ENCODE measurements around the gene KAT2B. TPM values are rescaled to one million over a fixed set of nuclear protein-coding genes. Genes with fewer than 3 reads are reported as not detected.

Gene KAT2B
- total RNA-seq, 1 donor: 15.9 TPM

DNA sequence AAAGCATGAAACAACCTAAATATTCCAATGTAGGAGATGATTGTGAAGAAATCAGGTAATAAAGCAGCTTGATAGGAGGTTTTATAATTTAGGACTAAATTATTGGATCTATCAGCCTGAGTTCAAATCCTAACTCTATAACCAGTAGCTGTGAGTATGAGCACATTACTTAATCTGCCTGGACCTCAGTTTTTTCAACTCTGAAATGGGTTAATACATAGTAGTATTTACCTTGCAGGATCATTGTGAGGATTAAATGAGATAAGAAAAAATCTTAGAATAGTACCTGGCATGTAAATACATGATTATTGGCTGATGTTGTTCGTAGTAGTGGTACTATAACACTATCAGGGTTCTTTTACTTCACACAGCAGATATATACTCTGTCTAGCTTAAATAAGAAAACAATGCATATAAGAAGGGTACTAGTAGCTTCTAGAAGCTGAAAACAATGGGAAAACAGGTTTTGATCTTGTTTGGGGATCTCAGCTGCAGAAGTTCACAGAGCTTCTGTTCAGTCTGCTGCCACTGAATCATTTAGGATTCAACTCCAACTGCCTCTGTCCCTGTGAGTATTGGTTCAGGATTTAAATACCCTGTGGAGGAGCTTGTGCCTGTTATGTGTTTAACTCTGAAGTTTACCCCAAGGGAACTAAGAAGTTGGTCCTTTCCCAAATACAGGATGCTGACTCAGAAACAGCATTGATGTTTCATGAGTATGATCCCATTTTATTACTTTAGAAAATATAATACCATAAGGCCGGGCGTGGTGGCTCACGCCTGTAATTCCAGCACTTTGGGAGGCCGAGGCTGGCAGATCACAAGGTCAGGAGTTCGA is 34.2 kb downstream of the KAT2B start:
- H3K4me3 ChIP-seq (ENCODE audit: insufficient read depth, low read length): no peak overlapping the region
- no peaks in the 10 kb centered on the region for H3K9me3 ChIP-seq (ENCODE audit: low read depth, low read length)
- TF ChIP-seq, protein P1, sequence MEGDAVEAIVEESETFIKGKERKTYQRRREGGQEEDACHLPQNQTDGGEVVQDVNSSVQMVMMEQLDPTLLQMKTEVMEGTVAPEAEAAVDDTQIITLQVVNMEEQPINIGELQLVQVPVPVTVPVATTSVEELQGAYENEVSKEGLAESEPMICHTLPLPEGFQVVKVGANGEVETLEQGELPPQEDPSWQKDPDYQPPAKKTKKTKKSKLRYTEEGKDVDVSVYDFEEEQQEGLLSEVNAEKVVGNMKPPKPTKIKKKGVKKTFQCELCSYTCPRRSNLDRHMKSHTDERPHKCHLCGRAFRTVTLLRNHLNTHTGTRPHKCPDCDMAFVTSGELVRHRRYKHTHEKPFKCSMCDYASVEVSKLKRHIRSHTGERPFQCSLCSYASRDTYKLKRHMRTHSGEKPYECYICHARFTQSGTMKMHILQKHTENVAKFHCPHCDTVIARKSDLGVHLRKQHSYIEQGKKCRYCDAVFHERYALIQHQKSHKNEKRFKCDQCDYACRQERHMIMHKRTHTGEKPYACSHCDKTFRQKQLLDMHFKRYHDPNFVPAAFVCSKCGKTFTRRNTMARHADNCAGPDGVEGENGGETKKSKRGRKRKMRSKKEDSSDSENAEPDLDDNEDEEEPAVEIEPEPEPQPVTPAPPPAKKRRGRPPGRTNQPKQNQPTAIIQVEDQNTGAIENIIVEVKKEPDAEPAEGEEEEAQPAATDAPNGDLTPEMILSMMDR (IDR thresholded peaks at IDR 0.05; ENCODE audit: extremely low read depth, low read depth, low read length): no peak
- no peak overlapping the region for H3K27ac ChIP-seq (ENCODE audit: low read depth, low read length)
- no peaks in the 10 kb centered on the region for H3K36me3 ChIP-seq (ENCODE audit: insufficient read depth, low read length)
- H4K20me1 ChIP-seq (ENCODE audit: insufficient read depth, low read length): no peaks in the 10 kb centered on the region
- H3K4me2 ChIP-seq (ENCODE audit: insufficient read depth, low read length): no peak overlapping the region
- no peaks in the 10 kb centered on the region for H3K4me1 ChIP-seq (ENCODE audit: insufficient read depth, low read length)
- H2AFZ ChIP-seq (ENCODE audit: low read length): no peak overlapping the region
- H3K79me2 ChIP-seq (ENCODE audit: insufficient read depth, low read length): no peaks in the 10 kb centered on the region
- H3K27me3 ChIP-seq (ENCODE audit: insufficient read depth, low read length): no peaks in the 10 kb centered on the region
- peak; percentile 57 for DNase-seq (ENCODE audit: insufficient read length, low spot score, missing footprints)

DNA sequence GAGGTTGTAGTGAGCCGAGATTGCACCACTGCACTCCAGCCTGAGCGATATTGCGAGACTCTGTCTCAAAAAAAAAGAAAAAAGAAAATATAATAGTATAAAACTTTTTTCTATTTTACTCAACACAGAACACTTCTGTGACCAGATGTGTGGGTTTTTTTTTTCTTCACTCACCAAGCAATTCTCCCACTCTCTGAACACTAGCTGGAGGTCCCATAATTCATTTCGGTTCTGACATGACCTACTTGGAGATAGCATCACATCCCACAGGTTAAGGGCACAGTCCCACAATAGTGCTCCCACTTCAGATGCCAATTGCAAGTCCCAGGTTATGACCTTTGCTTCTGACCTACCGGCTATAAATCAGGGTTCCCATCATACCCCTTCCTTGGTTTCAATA is 35.0 kb downstream of the KAT2B start:
- Histone ChIP-seq H3K36me3 (ENCODE audit: insufficient read depth, low read length) (no peaks in the 10 kb centered on the region), H4K20me1 (ENCODE audit: insufficient read depth, low read length) (no peaks in the 10 kb centered on the region), H3K27me3 (ENCODE audit: insufficient read depth, low read length) (no peaks in the 10 kb centered on the region), H3K27ac (ENCODE audit: low read depth, low read length) (no peak overlapping the region), H3K4me3 (ENCODE audit: insufficient read depth, low read length) (no peak overlapping the region), H2AFZ (ENCODE audit: low read length) (no peak overlapping the region), H3K9me3 (ENCODE audit: low read depth, low read length) (no peaks in the 10 kb centered on the region), H3K4me2 (ENCODE audit: insufficient read depth, low read length) (no peak overlapping the region), H3K4me1 (ENCODE audit: insufficient read depth, low read length) (no peaks in the 10 kb centered on the region), H3K79me2 (ENCODE audit: insufficient read depth, low read length) (no peaks in the 10 kb centered on the region)
- DNase-seq (ENCODE audit: insufficient read length, low spot score, missing footprints): no peak
- TF ChIP-seq, protein P1 (IDR thresholded peaks at IDR 0.05; ENCODE audit: extremely low read depth, low read depth, low read length): no peak

GRCh38 chr3:20076296-20076997 is 36.2 kb downstream of the KAT2B start:
- H3K9me3 ChIP-seq (ENCODE audit: low read depth, low read length): no peaks in the 10 kb centered on the region
- no peak overlapping the region for H3K4me2 ChIP-seq (ENCODE audit: insufficient read depth, low read length)
- H3K36me3 ChIP-seq (ENCODE audit: insufficient read depth, low read length): no peaks in the 10 kb centered on the region
- no peaks in the 10 kb centered on the region for H4K20me1 ChIP-seq (ENCODE audit: insufficient read depth, low read length)
- TF ChIP-seq, protein P1 (IDR thresholded peaks at IDR 0.05; ENCODE audit: extremely low read depth, low read depth, low read length): no peak
- H3K27ac ChIP-seq (ENCODE audit: low read depth, low read length): no peak overlapping the region
- H3K4me3 ChIP-seq (ENCODE audit: insufficient read depth, low read length): no peak overlapping the region
- H2AFZ ChIP-seq (ENCODE audit: low read length): no peak overlapping the region
- H3K27me3 ChIP-seq (ENCODE audit: insufficient read depth, low read length): no peaks in the 10 kb centered on the region
- H3K4me1 ChIP-seq (ENCODE audit: insufficient read depth, low read length): no peaks in the 10 kb centered on the region
- no peak for DNase-seq (ENCODE audit: insufficient read length, low spot score, missing footprints)
- no peaks in the 10 kb centered on the region for H3K79me2 ChIP-seq (ENCODE audit: insufficient read depth, low read length)

DNA sequence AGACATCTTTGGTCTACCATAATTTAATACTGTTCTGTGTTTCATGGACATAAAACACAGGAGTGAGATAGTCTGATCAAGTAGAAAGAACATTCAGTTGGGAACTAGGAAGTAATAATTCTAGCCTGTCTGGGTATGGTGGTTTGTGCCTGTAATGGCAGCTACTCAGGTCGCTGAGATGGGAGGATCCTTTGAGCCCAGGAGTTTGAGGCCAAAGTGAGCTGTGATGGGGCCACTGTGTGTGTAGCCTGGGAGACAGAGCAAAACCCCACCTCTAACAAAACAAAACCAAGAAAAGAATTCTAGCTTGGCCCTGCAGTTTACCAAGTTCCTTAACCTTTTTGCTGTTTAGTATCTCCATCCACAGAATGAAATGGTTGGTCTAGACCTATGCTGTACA is 36.8 kb downstream of the KAT2B start:
- H3K36me3 ChIP-seq (ENCODE audit: insufficient read depth, low read length): no peaks in the 10 kb centered on the region
- no peak overlapping the region for H3K4me2 ChIP-seq (ENCODE audit: insufficient read depth, low read length)
- H3K9me3 ChIP-seq (ENCODE audit: low read depth, low read length): no peaks in the 10 kb centered on the region
- H3K4me3 ChIP-seq (ENCODE audit: insufficient read depth, low read length): no peak overlapping the region
- H4K20me1 ChIP-seq (ENCODE audit: insufficient read depth, low read length): no peaks in the 10 kb centered on the region
- no peak for DNase-seq (ENCODE audit: insufficient read length, low spot score, missing footprints)
- H3K27me3 ChIP-seq (ENCODE audit: insufficient read depth, low read length): no peaks in the 10 kb centered on the region
- no peaks in the 10 kb centered on the region for H3K79me2 ChIP-seq (ENCODE audit: insufficient read depth, low read length)
- H2AFZ ChIP-seq (ENCODE audit: low read length): no peak overlapping the region
- no peaks in the 10 kb centered on the region for H3K4me1 ChIP-seq (ENCODE audit: insufficient read depth, low read length)
- TF ChIP-seq, protein P1 (IDR thresholded peaks at IDR 0.05; ENCODE audit: extremely low read depth, low read depth, low read length): no peak
- H3K27ac ChIP-seq (ENCODE audit: low read depth, low read length): no peak overlapping the region
